Mesenchymal stem cell (in vitro differentiated cells and primary cell): Measurements from ENCODE around the gene RAB6A.
A peak's percentile ranks its signal among the peaks of the same experiment; 100 is the strongest.

Source experiments
- DNase-seq: peaks from one replicate; pipeline ENCODE4 v3.0.0-alpha.2; 2013
- H2AFZ ChIP-seq: one replicate; pipeline ENCODE4 v1.6.1; 2013; ENCODE audit warnings: low read depth, mild to moderate bottlenecking, control low read depth, inconsistent platforms, low read length, moderate library complexity
- H2AK5ac ChIP-seq: 2 replicates; pipeline ENCODE4 v1.6.1; 2013; ENCODE audit warnings: low read length, moderate library complexity, mild to moderate bottlenecking, inconsistent platforms; ENCODE audit not compliant: severe bottlenecking
- H2BK120ac ChIP-seq: one replicate; pipeline ENCODE4 v1.6.1; 2013; ENCODE audit warnings: low read depth, mild to moderate bottlenecking, inconsistent platforms, low read length, moderate library complexity
- H2BK12ac ChIP-seq, 2 experiments: one replicate each; pipeline ENCODE4 v1.6.1; 2013; ENCODE audit warnings: inconsistent platforms in 2 of 2, low read length in 2 of 2, mild to moderate bottlenecking in 2 of 2, moderate library complexity in 2 of 2, control low read depth in 1 of 2
- H2BK15ac ChIP-seq: one replicate; pipeline ENCODE4 v1.6.1; 2013; ENCODE audit warnings: mild to moderate bottlenecking, low read depth, inconsistent platforms; ENCODE audit not compliant: poor library complexity, severe bottlenecking
- H2BK5ac ChIP-seq: 2 replicates; pipeline ENCODE4 v1.6.1; 2013; ENCODE audit warnings: low read depth, mild to moderate bottlenecking, low read length, control low read depth, inconsistent platforms; ENCODE audit not compliant: poor library complexity, severe bottlenecking
- H3K14ac ChIP-seq, 2 experiments: one replicate each; pipeline ENCODE4 v1.6.1; 2013; ENCODE audit warnings: inconsistent platforms in 2 of 2, low read length in 2 of 2, control low read depth in 1 of 2, mild to moderate bottlenecking in 1 of 2, moderate library complexity in 1 of 2
- H3K18ac ChIP-seq, 2 experiments: one replicate each; pipeline ENCODE4 v1.6.1; 2013; ENCODE audit warnings: inconsistent platforms in 2 of 2, low read length in 2 of 2, control low read depth in 1 of 2, low read depth in 1 of 2, mild to moderate bottlenecking in 1 of 2
- H3K23ac ChIP-seq, 2 experiments: one replicate each; pipeline ENCODE4 v1.6.1; 2013; ENCODE audit warnings: inconsistent platforms in 2 of 2, low read length in 2 of 2, mild to moderate bottlenecking in 2 of 2, moderate library complexity in 2 of 2, control low read depth in 1 of 2
- H3K27ac ChIP-seq: 2 replicates; pipeline ENCODE4 v1.5.1; 2013; ENCODE audit warnings: mild to moderate bottlenecking, moderate library complexity, low read length, control low read depth, inconsistent platforms; ENCODE audit not compliant: poor library complexity, severe bottlenecking
- H3K27me3 ChIP-seq, 2 experiments: 2 replicates each; pipeline versions ENCODE4 v1.6.1 to v1.7.0; 2013; ENCODE audit warnings: low read length in 2 of 2, mild to moderate bottlenecking in 2 of 2, moderate library complexity in 2 of 2, control low read depth in 1 of 2, inconsistent platforms in 1 of 2; ENCODE audit not compliant: control insufficient read depth in 1 of 2, insufficient read depth in 1 of 2
- H3K36me3 ChIP-seq, 2 experiments: 2 replicates each; pipeline versions ENCODE4 v1.6.1 to v1.7.0; 2013; ENCODE audit warnings: low read length in 2 of 2, control low read depth in 1 of 2, inconsistent platforms in 1 of 2, low read depth in 1 of 2, mild to moderate bottlenecking in 1 of 2; ENCODE audit not compliant: insufficient read depth in 2 of 2, control insufficient read depth in 1 of 2
- H3K4ac ChIP-seq, 2 experiments: one replicate each; pipeline ENCODE4 v1.6.1; 2013; ENCODE audit warnings: inconsistent platforms in 2 of 2, low read length in 2 of 2, mild to moderate bottlenecking in 2 of 2, moderate library complexity in 2 of 2, control low read depth in 1 of 2, low read depth in 1 of 2
- H3K4me1 ChIP-seq: 2 replicates; pipeline ENCODE4 v1.6.1; 2013; ENCODE audit warnings: low read depth, low read length, control low read depth; ENCODE audit not compliant: control insufficient read depth, insufficient read depth
- H3K4me2 ChIP-seq: 2 replicates; pipeline ENCODE4 v1.6.1; 2013; ENCODE audit warnings: low read length, mild to moderate bottlenecking, inconsistent platforms; ENCODE audit not compliant: poor library complexity, severe bottlenecking
- H3K4me3 ChIP-seq, 2 experiments: 2 replicates each; pipeline versions ENCODE4 v1.5.1 to v1.7.0; 2013; ENCODE audit warnings: low read length in 2 of 2, mild to moderate bottlenecking in 2 of 2, control low read depth in 1 of 2, low read depth in 1 of 2; ENCODE audit not compliant: insufficient read depth in 1 of 2
- H3K79me1 ChIP-seq: replicated peaks from 2 replicates; pipeline ENCODE4 v1.6.1; 2013; ENCODE audit warnings: mild to moderate bottlenecking, control low read depth, low read length, inconsistent platforms; ENCODE audit not compliant: poor library complexity, severe bottlenecking
- H3K9ac ChIP-seq: 2 replicates; pipeline ENCODE4 v1.7.0; 2013; ENCODE audit warnings: mild to moderate bottlenecking, low read length, moderate library complexity
- H3K9me3 ChIP-seq: 2 replicates; pipeline ENCODE4 v1.7.0; 2013; ENCODE audit warnings: mild to moderate bottlenecking, low read length; ENCODE audit not compliant: control insufficient read depth
- H4K8ac ChIP-seq: one replicate; pipeline ENCODE4 v1.6.1; 2013; ENCODE audit warnings: inconsistent platforms, mild to moderate bottlenecking, low read length, moderate library complexity
- H4K91ac ChIP-seq: one replicate; pipeline ENCODE4 v1.6.1; 2013; ENCODE audit warnings: mild to moderate bottlenecking, low read length, inconsistent platforms
- WGBS: methylation state at CpG from one replicate; pipeline ENCODE4 v1.1.7; 2013; ENCODE audit warnings: mixed read lengths; 5-methylcytosine and 5-hydroxymethylcytosine counted together

Gene RAB6A

GRCh38 chr11:73648571-73649046 lies 112.3 kb downstream of the RAB6A start:
- Histone ChIP-seq H3K4me3 (no peak overlapping the region), H3K18ac (no peak overlapping the region), H2BK12ac (no peak overlapping the region), H3K27ac (no peak overlapping the region), H2BK5ac (no peak overlapping the region), H3K27me3 (peaks cover 28 to 51% of the 10 kb centered on the region in 2 experiments), H3K4me1 (peaks cover 14% of the 10 kb centered on the region), H3K14ac (no peak overlapping the region), H4K8ac (no peak overlapping the region), H3K4ac (no peak overlapping the region), H3K36me3 (no peaks in the 10 kb centered on the region), H3K9me3 (no peaks in the 10 kb centered on the region), H2AFZ (no peak overlapping the region), H2BK120ac (no peak overlapping the region), H3K4me2 (no peak overlapping the region), H3K23ac (no peak overlapping the region), H3K9ac (no peak overlapping the region), H2AK5ac (no peak overlapping the region), H2BK15ac (no peak overlapping the region), H3K79me1 (no peaks in the 10 kb centered on the region), H4K91ac (no peak overlapping the region)
- DNase-seq, result no peak
- 48% methylated on average over 8 of the region's 8 CpGs for WGBS

- Histone ChIP-seq H3K4ac (no peak overlapping the region), H2AFZ (no peak overlapping the region), H4K8ac (no peak overlapping the region), H3K9me3 (no peaks in the 10 kb centered on the region), H2AK5ac (no peak overlapping the region), H3K4me3 (no peak overlapping the region), H3K14ac (no peak overlapping the region), H3K79me1 (no peaks in the 10 kb centered on the region), H2BK12ac (no peak overlapping the region), H2BK15ac (no peak overlapping the region), H3K18ac (no peak overlapping the region), H2BK120ac (no peak overlapping the region), H3K27me3 (peaks cover 28 to 51% of the 10 kb centered on the region in 2 experiments), H3K4me1 (peaks cover 14% of the 10 kb centered on the region), H4K91ac (no peak overlapping the region), H3K36me3 (no peaks in the 10 kb centered on the region), H3K27ac (no peak overlapping the region), H3K23ac (no peak overlapping the region), H2BK5ac (no peak overlapping the region), H3K4me2 (no peak overlapping the region), H3K9ac (no peak overlapping the region)
- no peak for DNase-seq
- 87% methylated on average over 9 of the region's 9 CpGs for WGBS
Observed at GRCh38 chr11:73648121-73648520, 112.8 kb downstream of the RAB6A start.

GRCh38 chr11:73647459-73648100 lies 113.3 kb downstream of the RAB6A start:
- Histone ChIP-seq H3K23ac (no peak overlapping the region), H3K9ac (peak overlapping the region; percentile 30), H2AK5ac (no peak overlapping the region), H2BK15ac (no peak overlapping the region), H3K4ac (no peak overlapping the region), H3K14ac (no peak overlapping the region), H3K36me3 (no peaks in the 10 kb centered on the region), H3K27ac (no peak overlapping the region), H2BK120ac (no peak overlapping the region), H3K9me3 (no peaks in the 10 kb centered on the region), H2BK5ac (no peak overlapping the region), H4K91ac (no peak overlapping the region), H4K8ac (no peak overlapping the region), H2AFZ (no peak overlapping the region), H3K79me1 (no peaks in the 10 kb centered on the region), H3K4me3 (peak overlapping the region in 1 of 2 experiments; percentile 60), H3K18ac (no peak overlapping the region), H2BK12ac (no peak overlapping the region), H3K27me3 (peaks cover 25 to 51% of the 10 kb centered on the region in 2 experiments), H3K4me2 (peak overlapping the region; percentile 36), H3K4me1 (peaks cover 14% of the 10 kb centered on the region)
- 19% methylated on average over 18 of the region's 23 CpGs for WGBS
- peak; percentile 80 for DNase-seq

- Histone ChIP-seq H3K23ac (peak within 1 kb of the TSS in 1 of 2 experiments; percentile 18), H2BK15ac (no peak within 1 kb of the TSS), H3K36me3 (no peaks in the 10 kb centered on the region), H3K9ac (peak within 1 kb of the TSS; percentile 58), H2BK120ac (no peak within 1 kb of the TSS), H3K9me3 (no peaks in the 10 kb centered on the region), H3K4me1 (peaks cover 10% of the 10 kb centered on the region), H2AK5ac (no peak within 1 kb of the TSS), H2BK5ac (no peak within 1 kb of the TSS), H3K18ac (peak within 1 kb of the TSS in 1 of 2 experiments; percentile 79), H3K4me3 (peak within 1 kb of the TSS in 1 of 2 experiments; percentile 58), H3K27me3 (peaks cover 25 to 43% of the 10 kb centered on the region in 2 experiments), H3K79me1 (no peaks in the 10 kb centered on the region), H3K4me2 (no peak within 1 kb of the TSS), H4K91ac (no peak within 1 kb of the TSS), H4K8ac (peak within 1 kb of the TSS; percentile 47), H2BK12ac (peak within 1 kb of the TSS in 1 of 2 experiments; percentile 33), H3K4ac (no peak within 1 kb of the TSS), H3K27ac (no peak within 1 kb of the TSS), H3K14ac (no peak within 1 kb of the TSS), H2AFZ (peak within 1 kb of the TSS; percentile 92)
- WGBS, result 15% methylated on average over 23 of the region's 26 CpGs
- DNase-seq, result no peak
Observed at GRCh38 chr11:73645972-73646631, 114.8 kb downstream of the RAB6A start, which contains the start of gene PLEKHB1. Gene PLEKHB1 (plus strand): TSS chr11:73646581. CDS start chr11:73646609, 28 bp downstream.
